ENCODE measurements around the gene ERGIC1.

GRCh38 chr5:172939071-172939470, 105.0 kb downstream of the ERGIC1 start:
- TF ChIP-seq, protein P1, sequence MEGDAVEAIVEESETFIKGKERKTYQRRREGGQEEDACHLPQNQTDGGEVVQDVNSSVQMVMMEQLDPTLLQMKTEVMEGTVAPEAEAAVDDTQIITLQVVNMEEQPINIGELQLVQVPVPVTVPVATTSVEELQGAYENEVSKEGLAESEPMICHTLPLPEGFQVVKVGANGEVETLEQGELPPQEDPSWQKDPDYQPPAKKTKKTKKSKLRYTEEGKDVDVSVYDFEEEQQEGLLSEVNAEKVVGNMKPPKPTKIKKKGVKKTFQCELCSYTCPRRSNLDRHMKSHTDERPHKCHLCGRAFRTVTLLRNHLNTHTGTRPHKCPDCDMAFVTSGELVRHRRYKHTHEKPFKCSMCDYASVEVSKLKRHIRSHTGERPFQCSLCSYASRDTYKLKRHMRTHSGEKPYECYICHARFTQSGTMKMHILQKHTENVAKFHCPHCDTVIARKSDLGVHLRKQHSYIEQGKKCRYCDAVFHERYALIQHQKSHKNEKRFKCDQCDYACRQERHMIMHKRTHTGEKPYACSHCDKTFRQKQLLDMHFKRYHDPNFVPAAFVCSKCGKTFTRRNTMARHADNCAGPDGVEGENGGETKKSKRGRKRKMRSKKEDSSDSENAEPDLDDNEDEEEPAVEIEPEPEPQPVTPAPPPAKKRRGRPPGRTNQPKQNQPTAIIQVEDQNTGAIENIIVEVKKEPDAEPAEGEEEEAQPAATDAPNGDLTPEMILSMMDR (IDR thresholded peaks at IDR 0.05; ENCODE audit: insufficient read depth, low read length, poor library complexity, severe bottlenecking), result peak; percentile 16
- TF ChIP-seq EZH2phosphoT487 (conservative IDR thresholded peaks at IDR 0.05; ENCODE audit: low read length), result no peak
